Measurements from ENCODE around the gene VRK2. TPM values are rescaled to one million over a fixed set of nuclear protein-coding genes. Genes with fewer than 3 reads are reported as not detected.
"Not testable (repeated sequence)": the region's sequence is repeated elsewhere in the genome, so short reads cannot be mapped to it uniquely, and the experiment has no call there.

The VRK2 gene
- total RNA-seq, 1 experiment from 2014 or later, result 38.4 TPM

GRCh38 chr2:58107803-58108710 is 61.5 kb downstream of the VRK2 start:
- DNase-seq (ENCODE audit: low read depth), result peak; percentile 93

DNA sequence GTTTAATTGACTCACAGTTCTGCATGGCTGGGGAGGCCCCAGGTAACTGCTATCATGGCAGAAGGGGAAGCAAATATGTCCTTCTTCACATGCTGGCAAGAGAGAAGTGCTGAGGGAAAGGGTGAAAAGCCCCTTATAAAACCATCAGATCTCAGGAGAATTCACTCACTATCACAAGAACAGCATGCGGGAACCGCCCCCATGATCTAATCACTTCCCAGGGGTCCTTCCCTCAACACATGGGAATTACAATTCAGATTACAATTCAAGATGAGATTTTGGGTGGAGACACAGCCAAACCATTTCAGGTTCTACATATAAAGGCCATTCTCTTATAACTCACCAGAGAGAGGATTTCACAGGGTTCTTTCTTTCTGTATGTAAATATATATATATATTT is 62.9 kb downstream of the VRK2 start:
- DNase-seq (ENCODE audit: low read depth), result no peak

- DNase-seq (ENCODE audit: low read depth), result no peak
Observed at GRCh38 chr2:58110765-58111164, 64.2 kb downstream of the VRK2 start.

DNA sequence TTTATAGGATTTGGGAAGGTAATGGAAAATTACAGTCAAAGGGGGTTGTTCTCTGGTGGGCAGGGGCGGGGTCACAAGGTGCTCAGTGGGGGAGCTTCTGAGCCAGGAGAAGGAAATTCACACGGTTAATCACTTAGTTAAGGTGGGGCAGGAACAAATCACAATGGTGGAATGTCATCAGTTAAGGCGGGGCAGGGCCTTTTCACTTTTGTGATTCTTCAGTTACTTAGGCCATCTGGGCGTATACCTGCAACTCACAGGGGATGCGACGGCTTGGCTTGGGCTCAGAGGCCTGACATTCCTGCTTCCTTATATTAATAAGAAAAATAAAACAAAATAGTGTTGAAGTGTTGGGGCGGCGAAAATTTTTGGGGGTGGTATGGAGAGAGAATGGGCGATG is 67.0 kb downstream of the VRK2 start:
- DNase-seq (ENCODE audit: low read depth), result not testable (repeated sequence)

- DNase-seq (ENCODE audit: low read depth), result peak; percentile 7
Observed at GRCh38 chr2:58120626-58121229, 74.1 kb downstream of the VRK2 start.

GRCh38 chr2:58122040-58122439 is 75.4 kb downstream of the VRK2 start:
- DNase-seq (ENCODE audit: low read depth), result no peak

DNA sequence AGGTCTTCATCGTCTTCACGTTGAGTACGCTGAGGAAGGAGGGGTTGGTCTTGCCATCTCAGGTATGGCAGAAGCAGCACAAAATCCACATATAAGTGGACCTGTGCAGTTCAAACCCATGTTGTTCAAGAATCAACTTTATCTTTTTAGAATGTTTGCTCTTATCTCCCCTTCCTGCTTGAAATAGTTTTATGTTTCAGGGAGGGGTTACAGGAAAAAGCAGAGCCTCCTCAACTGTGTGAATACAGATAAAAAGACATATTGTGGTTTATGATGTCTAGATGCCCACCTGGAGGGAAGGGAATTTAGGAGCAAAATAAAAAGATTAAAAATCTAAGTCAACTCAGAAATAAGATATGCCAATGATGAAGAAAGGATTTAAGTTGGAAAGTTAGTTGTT is 75.9 kb downstream of the VRK2 start:
- DNase-seq (ENCODE audit: low read depth), result no peak

- DNase-seq (ENCODE audit: low read depth), result no peak
Observed at GRCh38 chr2:58127111-58127510, 80.5 kb downstream of the VRK2 start.

GRCh38 chr2:58130238-58130637 is 83.6 kb downstream of the VRK2 start:
- no peak for DNase-seq (ENCODE audit: low read depth)

- no peak for DNase-seq (ENCODE audit: low read depth)
Observed at GRCh38 chr2:58131191-58132011, 84.8 kb downstream of the VRK2 start.

DNA sequence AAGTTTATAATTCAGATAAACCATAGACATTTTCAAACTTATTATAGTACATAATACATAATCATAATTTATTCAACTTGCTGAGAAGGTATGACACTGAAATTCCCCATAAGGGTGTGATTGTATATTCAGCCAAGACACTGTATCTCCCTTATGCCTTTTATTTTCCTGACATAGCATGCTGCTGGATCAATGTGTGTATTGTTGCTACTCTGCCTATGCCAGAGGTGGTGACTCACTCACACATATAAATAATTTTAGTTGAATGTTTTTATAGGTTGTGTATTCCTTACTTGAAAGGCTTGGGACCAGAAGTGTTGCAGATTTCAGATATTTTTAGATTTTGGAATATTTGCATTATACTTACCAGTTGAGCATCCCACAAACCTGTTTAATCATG is 86.8 kb downstream of the VRK2 start:
- no peak for DNase-seq (ENCODE audit: low read depth)

GRCh38 chr2:58135861-58136260 is 89.3 kb downstream of the VRK2 start:
- DNase-seq (ENCODE audit: low read depth), result no peak

- DNase-seq (ENCODE audit: low read depth), result peak; percentile 50
Observed at GRCh38 chr2:58137221-58137620, 90.6 kb downstream of the VRK2 start.

DNA sequence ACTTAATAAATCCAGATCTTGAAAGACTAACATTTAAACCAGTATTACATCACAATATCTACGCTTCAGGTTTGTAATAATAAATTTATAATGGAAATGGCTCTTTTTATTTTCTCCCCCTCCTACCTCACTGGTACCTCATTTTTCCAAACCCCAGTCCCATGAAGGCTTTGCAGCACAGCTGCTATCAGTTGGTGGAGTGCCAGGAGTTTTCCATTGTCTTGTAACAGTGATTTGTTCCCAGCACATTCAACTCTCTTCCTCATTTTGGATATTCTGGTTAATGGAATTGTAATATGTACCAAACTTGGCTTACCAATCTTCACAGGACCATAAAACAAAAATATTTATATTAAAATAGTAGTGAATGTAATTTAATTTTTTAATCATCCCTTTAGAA is 91.2 kb downstream of the VRK2 start:
- peak; percentile 5 for DNase-seq (ENCODE audit: low read depth)

DNA sequence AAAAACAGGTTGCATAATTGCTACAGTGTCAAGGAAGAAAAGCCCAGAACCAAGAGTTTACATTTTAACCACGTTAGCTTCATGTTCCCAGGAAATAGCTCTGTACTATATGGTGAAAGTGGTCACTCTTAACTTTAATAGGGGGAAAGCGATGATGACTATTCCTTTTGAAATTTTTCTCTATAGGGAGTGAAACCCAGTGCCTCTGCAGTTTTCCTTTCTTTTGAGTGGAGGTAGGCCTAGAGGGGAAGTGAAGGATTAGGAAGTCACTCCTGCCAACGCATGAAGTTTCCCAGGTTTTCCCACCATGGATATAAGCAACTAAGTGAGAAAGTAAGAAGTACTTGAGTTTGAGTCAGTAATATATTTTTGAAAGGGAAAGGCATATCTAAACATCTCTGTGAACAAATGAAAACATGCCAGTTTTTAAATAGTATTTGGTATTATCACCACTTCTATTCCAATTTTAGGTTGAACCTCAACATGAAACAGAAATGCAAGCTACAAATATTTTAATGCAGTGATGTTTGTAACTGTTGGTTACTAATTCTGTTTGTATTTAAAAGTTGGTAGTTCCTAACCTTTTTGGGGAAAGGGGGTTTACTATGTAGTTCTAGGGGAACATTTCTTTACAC is 91.9 kb downstream of the VRK2 start:
- no peak for DNase-seq (ENCODE audit: low read depth)

GRCh38 chr2:58140508-58141072 is 94.0 kb downstream of the VRK2 start:
- DNase-seq (ENCODE audit: low read depth), result peak; percentile 3

GRCh38 chr2:58145769-58146168 is 99.2 kb downstream of the VRK2 start:
- DNase-seq (ENCODE audit: low read depth), result not testable (repeated sequence)

- peak; percentile 54 for DNase-seq (ENCODE audit: low read depth)
Observed at GRCh38 chr2:58146707-58147106, 100.1 kb downstream of the VRK2 start.

DNA sequence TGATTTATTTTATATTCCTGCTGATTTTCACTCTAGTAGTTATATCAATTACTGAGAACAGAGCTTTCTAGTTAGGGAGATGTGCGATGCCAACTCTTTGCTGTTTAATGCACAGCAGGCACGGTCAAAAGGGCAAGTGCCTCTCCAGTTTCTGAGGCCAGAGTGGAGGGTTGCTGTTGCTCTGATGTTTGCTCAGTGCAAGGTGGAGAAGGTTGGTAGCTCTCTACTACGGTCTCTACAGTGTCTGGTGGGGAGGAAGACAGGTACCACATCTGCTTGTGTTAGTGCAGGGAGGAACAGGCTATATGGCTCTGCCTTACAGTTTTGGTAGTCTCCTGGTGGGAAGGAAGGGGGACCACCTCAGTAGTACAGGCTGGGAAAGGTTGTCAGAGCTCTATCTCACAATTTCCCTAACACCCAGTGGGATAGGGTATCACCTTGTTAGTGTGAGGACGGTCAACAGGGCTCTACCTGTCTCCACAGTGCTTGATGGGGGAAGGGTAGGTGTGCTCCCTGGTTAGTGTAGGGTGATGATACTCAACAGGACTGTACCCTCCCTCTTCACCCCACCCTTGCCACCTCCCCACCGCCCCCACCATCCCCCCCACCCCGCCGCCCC is 108.7 kb downstream of the VRK2 start:
- no peak for DNase-seq (ENCODE audit: low read depth)

- peak; percentile 32 for DNase-seq (ENCODE audit: low read depth)
Observed at GRCh38 chr2:58156780-58157179, 110.2 kb downstream of the VRK2 start.

- DNase-seq (ENCODE audit: low read depth), result no peak
Observed at GRCh38 chr2:58157754-58158153, 111.1 kb downstream of the VRK2 start.

Measured in RPMI7951 (cell line).